ENCODE data around the gene BORCS8.

BORCS8 gene

GRCh38 chr19:19213426-19214158, 21.6 kb upstream of the BORCS8 start:
- no peak for DNase-seq

DNA sequence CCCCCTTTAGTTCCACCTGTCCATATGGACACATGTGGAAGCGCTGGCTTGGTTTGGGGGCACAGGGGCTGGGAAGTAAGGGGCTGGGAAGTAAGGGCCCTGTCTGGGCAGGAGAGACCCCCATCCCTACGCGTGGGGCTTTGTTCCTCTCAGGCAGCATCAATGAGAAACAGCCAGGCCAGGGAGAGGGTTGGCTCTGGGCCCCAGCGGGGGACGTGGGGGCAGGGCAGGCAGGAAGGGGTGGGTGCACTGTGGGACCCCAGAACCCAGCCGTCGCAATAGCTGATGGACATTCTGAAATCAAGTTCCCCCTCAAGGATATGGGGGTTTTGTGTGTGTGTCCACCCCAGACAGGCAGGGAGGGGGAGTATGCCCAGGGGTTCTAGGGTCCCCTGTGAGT, 21.0 kb upstream of the BORCS8 start:
- no peak for DNase-seq

DNA sequence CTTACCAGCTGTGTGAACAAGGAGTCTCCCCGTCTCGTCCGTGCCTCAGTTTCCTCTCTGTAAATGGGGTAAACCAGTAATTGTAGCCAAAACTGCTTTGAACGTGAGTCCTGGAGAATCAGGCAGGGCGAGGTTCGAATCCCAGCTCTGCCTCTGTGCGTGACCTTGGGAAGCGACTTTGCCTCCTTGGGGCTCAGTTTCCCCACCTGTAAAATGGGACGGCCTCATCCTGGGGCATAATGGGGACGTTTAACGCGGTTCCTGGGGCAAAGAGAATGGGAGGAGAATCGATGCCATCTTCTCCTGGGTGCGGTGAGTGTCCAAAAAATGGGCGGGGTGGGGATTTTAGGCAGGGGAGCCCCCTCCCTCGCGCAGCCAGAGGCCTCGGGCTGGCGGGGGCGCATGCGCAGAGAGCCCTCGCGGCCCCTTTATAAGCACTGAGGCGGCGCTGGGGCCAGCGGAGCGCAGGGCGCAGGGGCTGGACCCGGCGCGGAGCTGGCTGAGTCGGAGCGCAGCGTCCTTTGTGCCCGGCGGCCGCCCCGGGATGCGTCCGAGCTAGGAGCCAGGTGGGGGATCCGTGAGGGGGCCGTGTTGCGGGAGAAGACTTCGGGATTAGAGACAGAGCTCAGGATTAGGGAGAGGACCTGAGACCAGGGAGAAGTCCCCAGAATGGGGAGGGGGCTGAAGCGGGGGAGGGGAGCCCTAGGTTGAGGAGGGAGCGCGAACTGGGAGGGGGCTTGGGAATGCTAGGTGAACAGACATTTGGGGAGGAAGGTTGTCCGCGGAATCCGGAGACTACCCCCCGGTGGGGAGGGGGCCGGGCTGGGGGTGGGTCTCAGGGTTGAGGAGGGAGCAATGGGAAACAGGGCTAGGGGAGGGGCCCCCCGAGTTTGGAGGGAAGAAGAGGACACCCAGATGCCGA, 19.8 kb upstream of the BORCS8 start, which contains the start of gene NCAN:
TSS of gene NCAN (plus strand) at position 460 of the 922 bp plus-strand sequence. CDS start 4,996 bp downstream, outside the sequence.
- DNase-seq: no peak

GRCh38 chr19:19209372-19209771, 17.4 kb upstream of the BORCS8 start:
- DNase-seq: no peak

- DNase-seq: no peak
Measured at GRCh38 chr19:19207637-19208572, 16.0 kb upstream of the BORCS8 start.

- DNase-seq: no peak
Measured at GRCh38 chr19:19206938-19207337, 15.0 kb upstream of the BORCS8 start.

DNA sequence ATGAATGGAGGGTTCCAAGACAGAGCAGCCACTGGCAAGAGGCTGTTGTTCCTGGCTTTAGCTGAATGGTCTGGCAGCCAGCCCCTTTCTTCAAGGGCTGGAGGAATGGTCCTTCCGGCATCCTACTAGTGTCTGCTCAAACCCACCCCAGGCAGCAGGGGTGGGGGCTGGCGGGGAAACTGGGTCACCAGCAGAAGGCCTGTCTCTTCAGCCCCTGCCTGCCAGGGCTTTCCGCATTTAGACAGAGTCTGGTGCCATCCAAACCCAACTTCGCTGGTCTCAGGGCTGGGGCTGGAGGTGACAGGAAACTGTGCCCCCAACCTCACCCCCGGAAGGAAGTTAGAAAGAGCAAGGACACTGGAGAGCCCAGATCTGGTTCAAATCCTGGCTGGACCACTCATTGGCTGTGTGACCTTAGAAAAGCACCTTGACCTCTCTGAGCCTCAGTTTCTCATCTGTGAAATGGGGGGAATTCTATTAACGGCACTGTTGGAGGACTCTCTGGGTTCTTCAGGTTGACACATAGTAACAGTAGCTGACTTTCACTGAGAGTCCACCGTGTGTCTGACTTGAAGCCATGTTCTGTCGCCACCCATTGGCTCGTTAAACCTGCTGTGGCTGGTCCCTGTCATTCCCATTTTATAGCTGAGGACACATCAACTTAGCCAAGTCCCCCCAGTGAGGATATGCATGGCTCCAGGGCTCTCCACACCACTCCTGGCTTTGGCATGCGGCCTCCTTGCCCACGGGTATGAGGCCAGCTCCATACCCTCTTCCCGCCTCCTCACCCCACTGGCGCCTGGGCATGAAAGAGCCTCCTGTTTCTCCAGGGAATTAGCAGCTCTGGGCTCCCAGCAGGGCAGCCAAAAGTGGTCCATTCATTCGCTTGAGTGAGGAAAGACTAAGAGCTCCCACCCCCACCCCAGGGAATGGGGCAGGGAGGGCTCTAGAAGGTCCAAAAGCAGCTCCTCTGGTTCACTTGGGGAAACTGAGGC, 13.8 kb upstream of the BORCS8 start:
- DNase-seq: no peak

DNA sequence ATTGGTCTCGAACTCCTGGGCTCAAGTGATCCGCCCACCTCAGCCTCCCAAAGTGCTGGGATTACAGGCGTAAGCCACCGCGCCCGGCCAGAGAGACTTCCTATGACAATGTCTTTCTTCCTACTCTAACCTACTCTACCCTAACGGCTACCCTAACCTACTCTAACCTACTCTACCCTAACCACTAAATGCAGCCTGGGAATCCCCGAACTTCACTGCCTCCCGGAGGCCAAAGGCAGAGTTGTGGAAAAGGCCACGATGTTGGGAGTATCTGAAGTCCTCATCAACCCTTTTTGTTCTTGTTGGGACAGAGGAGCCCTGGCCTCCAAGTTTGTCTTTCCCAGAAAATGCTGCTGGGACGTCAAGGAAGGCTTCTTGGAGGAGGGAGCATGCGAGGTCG, 12.2 kb upstream of the BORCS8 start:
- DNase-seq: no peak

GRCh38 chr19:19203012-19203856, 11.3 kb upstream of the BORCS8 start, which contains the start of gene NR2C2AP:
Gene NR2C2AP, minus strand, starts transcription at chr19:19203414. Its CDS starts 354 bp downstream, at chr19:19203060.
- peak; percentile 95 to 98 for DNase-seq

DNA sequence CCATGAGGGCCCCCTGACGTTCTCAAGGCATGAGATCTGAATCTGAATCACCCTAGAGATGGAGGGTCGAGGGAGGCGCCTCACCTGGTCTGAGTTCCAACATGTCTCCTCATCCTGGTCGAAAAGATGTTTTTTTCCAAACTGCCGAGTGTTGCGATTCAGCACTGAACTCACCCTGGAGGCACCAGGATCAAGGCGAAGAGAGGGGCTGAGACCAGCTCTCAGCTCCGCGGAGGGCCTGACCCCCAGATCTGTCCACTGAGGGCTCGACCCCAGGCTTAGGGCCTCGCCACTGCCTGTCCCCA, 10.7 kb upstream of the BORCS8 start:
- no peak for DNase-seq

DNA sequence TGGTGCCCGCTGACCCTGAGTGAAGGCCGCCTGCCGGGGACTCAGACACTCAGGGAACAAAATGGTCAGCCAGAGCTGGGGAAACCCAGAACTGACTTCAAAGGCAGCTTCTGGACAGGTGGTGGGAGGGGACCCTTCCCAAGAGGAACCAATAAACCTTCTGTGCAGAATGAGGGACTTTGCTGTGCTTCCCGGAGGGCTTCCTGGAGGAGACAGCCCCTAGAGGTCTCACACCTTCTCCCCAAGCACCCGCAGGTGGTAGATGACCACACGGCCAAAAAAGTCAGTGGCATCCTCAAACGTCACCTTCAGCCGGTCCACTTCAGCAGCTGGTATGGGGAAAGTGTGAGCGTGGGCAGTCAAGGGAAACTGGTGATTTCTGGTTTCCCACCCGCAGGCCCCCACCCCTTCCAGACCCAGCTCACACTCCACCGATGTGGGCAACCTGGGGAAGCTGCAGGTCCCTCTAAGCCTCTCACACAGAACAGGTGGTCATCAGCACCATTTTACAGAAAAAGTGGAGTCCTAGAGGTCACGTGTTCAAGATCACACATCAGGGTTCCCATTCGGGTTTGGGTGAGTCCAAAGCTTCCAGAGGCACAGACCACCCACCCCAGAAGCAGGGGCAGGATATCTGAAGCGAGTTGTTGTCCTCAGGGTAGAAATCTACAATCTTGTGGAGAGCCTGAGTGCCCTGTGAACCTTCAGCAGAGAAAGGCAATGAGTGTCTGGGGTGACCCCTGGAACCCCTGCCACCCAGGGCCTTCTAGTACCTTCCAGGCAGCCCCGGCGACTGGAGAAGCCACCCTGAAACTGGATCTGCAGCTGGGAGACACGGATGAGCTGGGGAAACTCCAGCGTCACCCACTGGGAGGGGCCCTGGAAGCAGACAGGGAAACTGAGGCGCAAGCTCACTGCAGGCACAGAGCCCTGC, 10.0 kb upstream of the BORCS8 start:
- no peak for DNase-seq

DNA sequence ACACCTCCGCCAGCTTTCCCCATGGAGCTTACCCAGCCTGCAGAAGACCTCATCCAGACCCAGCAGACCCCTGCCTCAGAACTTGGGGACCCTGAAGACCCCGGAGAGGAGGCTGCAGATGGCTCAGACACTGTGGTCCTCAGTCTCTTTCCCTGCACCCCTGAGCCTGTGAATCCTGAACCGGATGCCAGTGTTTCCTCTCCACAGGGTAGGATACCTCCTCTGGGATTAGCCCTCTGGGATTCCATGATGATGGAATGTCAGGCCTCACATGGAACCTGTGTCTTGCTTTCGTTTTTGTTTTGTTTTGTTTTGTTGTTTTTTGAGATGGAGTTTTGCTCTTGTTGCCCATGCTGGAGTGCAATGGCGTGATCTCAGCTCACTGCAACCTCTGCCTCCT, 2.0 kb upstream of the BORCS8 start:
- DNase-seq: no peak

GRCh38 chr19:19192910-19193423, 1.0 kb upstream of the BORCS8 start:
- DNase-seq: no peak

GRCh38 chr19:19191768-19192077, 229 bp downstream of the BORCS8 start:
- DNase-seq: no peak

- DNase-seq: no peak
Measured at GRCh38 chr19:19186742-19187141, 5.2 kb downstream of the BORCS8 start.

DNA sequence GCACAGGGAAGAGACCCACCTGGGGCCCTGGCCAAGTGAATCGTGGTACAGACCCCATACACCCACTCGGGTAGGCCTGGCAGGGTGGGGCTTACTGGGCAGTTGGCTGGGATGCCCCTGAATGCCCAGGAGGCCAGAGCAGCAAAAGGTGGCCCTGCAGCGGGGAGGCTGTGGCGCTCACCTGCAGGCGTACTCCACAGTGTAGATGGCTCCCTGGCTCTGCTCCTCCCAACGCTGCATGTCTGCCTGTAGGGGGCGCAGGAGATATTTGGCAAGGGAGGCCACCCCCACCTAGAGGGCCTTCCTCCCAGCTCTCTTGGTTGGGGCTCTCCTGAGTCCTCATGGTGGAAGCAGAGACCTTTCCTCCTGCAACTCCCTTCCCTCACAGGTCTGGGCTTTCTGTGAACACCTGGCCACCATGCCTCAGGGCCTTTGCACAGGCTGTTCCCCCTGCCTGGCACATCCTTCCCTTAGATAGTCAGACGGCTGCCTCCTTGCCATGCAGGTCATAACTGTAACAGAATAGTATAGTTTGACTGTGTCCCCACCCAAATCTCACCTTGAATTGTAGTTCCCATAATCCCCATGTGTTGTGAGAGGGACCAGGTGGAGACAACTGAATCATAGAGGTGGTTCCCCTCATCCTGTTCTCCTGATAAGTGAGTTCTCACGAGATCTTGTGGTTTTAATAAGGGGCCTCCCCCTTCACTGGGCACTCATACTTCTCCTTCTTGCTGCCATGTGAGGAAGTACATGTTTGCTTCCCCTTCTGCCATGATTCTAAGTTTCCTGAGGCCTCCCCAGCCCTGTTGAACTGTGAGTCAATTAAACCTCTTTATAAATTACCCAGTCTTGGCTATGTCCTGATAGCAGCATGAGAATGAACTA, 5.9 kb downstream of the BORCS8 start:
- DNase-seq: peak; percentile 58 to 76

- DNase-seq: no peak
Measured at GRCh38 chr19:19181488-19181998, 10.4 kb downstream of the BORCS8 start.
